Measurements from ENCODE around the gene TSHZ1. TPM values are rescaled to one million over a fixed set of nuclear protein-coding genes. Genes with fewer than 3 reads are reported as not detected.
A peak's percentile ranks its signal among the peaks of the same experiment; 100 is the strongest.

Gene TSHZ1
- total RNA-seq, 1 experiment from 2014 or later, result 7.4 TPM

- peak overlapping the region; percentile 55 for H2AFZ ChIP-seq
- H3K4me2 ChIP-seq, result peak overlapping the region; percentile 51
- H3K27me3 ChIP-seq (ENCODE audit: insufficient read depth, low read depth), result no peaks in the 10 kb centered on the region
- no peak for DNase-seq
- ChIA-PET POLR2A (ENCODE audit: unreplicated experiment) (no interaction called here), CTCF (no interaction called here)
- H3K4me3 ChIP-seq, result peak overlapping the region; percentile 35; the same call in 1 of the 2 replicates
- intact Hi-C loops (cut with micrococcal nuclease; ENCODE audit: unreplicated experiment), result no loop called here
- no peaks in the 10 kb centered on the region for H3F3A ChIP-seq (ENCODE audit: insufficient read depth, low read depth)
- TF ChIP-seq EZH2 (IDR thresholded peaks at IDR 0.05; ENCODE audit: low read depth) (no peak), CTCF (conservative IDR thresholded peaks at IDR 0.05) (no peak)
- no TSS peak for BruUV-seq (replicated peaks)
- no peaks in the 10 kb centered on the region for H3K9me3 ChIP-seq (ENCODE audit: insufficient read depth, low read depth)
- H3K4me1 ChIP-seq (replicated peaks; ENCODE audit: insufficient read depth), result 0 out of 2 replicates have a peak, but pooled peaks cover 4% of the 10 kb centered on the region
- peaks cover 3% of the 10 kb centered on the region; the same call in 1 of the 2 replicates for H4K20me1 ChIP-seq (ENCODE audit: insufficient read depth)
- H3K79me2 ChIP-seq (ENCODE audit: low read depth), result no peaks in the 10 kb centered on the region
- no peaks in the 10 kb centered on the region for H3K9me2 ChIP-seq (ENCODE audit: insufficient read depth)
- H3K27ac ChIP-seq, result no peak overlapping the region
- H3K36me3 ChIP-seq (ENCODE audit: low read depth), result no peaks in the 10 kb centered on the region
Observed at GRCh38 chr18:75246721-75247610, 36.4 kb downstream of the TSHZ1 start.

- H3K4me1 ChIP-seq (replicated peaks; ENCODE audit: insufficient read depth), result 0 out of 2 replicates have a peak, but pooled peaks cover 4% of the 10 kb centered on the region
- TF ChIP-seq CTCF (conservative IDR thresholded peaks at IDR 0.05), result no peak
- H3K27me3 ChIP-seq (ENCODE audit: insufficient read depth, low read depth), result no peaks in the 10 kb centered on the region
- peak overlapping the region; percentile 51 for H3K4me2 ChIP-seq
- BruUV-seq (replicated peaks), result no TSS peak
- intact Hi-C loops (cut with micrococcal nuclease; ENCODE audit: unreplicated experiment), result no loop called here
- DNase-seq, result no peak
- no peaks in the 10 kb centered on the region for H3K9me2 ChIP-seq (ENCODE audit: insufficient read depth)
- peaks cover 3% of the 10 kb centered on the region; the same call in 1 of the 2 replicates for H4K20me1 ChIP-seq (ENCODE audit: insufficient read depth)
- no peaks in the 10 kb centered on the region for H3F3A ChIP-seq (ENCODE audit: insufficient read depth, low read depth)
- ChIA-PET POLR2A (ENCODE audit: unreplicated experiment) (interaction anchor here (0.6 kb wide), 1 partner anchor 1901 kb away, joined by 3 read pairs; no protein-coding TSS in a partner anchor), CTCF (no interaction called here)
- no peaks in the 10 kb centered on the region for H3K36me3 ChIP-seq (ENCODE audit: low read depth)
- H3K79me2 ChIP-seq (ENCODE audit: low read depth), result no peaks in the 10 kb centered on the region
- H3K9me3 ChIP-seq (ENCODE audit: insufficient read depth, low read depth), result no peaks in the 10 kb centered on the region
- peak overlapping the region; percentile 35; the same call in 1 of the 2 replicates for H3K4me3 ChIP-seq
- no peak overlapping the region for H3K27ac ChIP-seq
- peak overlapping the region; percentile 55 for H2AFZ ChIP-seq
Observed at GRCh38 chr18:75247611-75248421, 37.2 kb downstream of the TSHZ1 start.

GRCh38 chr18:75248426-75249174 lies 38.0 kb downstream of the TSHZ1 start:
- H3K4me2 ChIP-seq, result peak overlapping the region; percentile 51
- no peaks in the 10 kb centered on the region for H3K9me2 ChIP-seq (ENCODE audit: insufficient read depth)
- peak overlapping the region; percentile 55; the same call in 1 of the 2 replicates for H2AFZ ChIP-seq
- no peak for DNase-seq
- TF ChIP-seq EZH2 (IDR thresholded peaks at IDR 0.05; ENCODE audit: low read depth) (no peak), CTCF (conservative IDR thresholded peaks at IDR 0.05) (no peak)
- H3K4me3 ChIP-seq, result no peak overlapping the region
- no peaks in the 10 kb centered on the region for H3K79me2 ChIP-seq (ENCODE audit: low read depth)
- ChIA-PET POLR2A (ENCODE audit: unreplicated experiment) (interaction anchor here (0.6 kb wide), 1 partner anchor 1901 kb away, joined by 3 read pairs; no protein-coding TSS in a partner anchor), CTCF (interaction anchor here (0.6 kb wide), 1 partner anchor 967 kb away, joined by 4 read pairs; no protein-coding TSS in a partner anchor)
- no peaks in the 10 kb centered on the region for H4K20me1 ChIP-seq (ENCODE audit: insufficient read depth)
- intact Hi-C loops (cut with micrococcal nuclease; ENCODE audit: unreplicated experiment), result no loop called here
- H3K9me3 ChIP-seq (ENCODE audit: insufficient read depth, low read depth), result no peaks in the 10 kb centered on the region
- no peaks in the 10 kb centered on the region for H3K36me3 ChIP-seq (ENCODE audit: low read depth)
- H3F3A ChIP-seq (ENCODE audit: insufficient read depth, low read depth), result no peaks in the 10 kb centered on the region
- H3K27me3 ChIP-seq (ENCODE audit: insufficient read depth, low read depth), result no peaks in the 10 kb centered on the region
- H3K4me1 ChIP-seq (replicated peaks; ENCODE audit: insufficient read depth), result 0 out of 2 replicates have a peak, but pooled peaks cover 4% of the 10 kb centered on the region
- no TSS peak for BruUV-seq (replicated peaks)
- no peak overlapping the region for H3K27ac ChIP-seq

All from PC-9 (cell line).